ENCODE results near the gene LCN9. TPM values are rescaled to one million over a fixed set of nuclear protein-coding genes. Genes with fewer than 3 reads are reported as not detected.
A peak's percentile ranks its signal among the peaks of the same experiment; 100 is the strongest.

Gene LCN9, protein sequence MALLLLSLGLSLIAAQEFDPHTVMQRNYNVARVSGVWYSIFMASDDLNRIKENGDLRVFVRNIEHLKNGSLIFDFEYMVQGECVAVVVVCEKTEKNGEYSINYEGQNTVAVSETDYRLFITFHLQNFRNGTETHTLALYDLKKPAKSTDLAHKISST
- 0.52 and 0.72 TPM in 2 replicates for total RNA-seq (2021)
- long read RNA-seq, partial matches to known transcripts: 0 of 2 reads
- long read RNA-seq, other reads (novel, unspliced or antisense): 2 of 2 reads

DNA sequence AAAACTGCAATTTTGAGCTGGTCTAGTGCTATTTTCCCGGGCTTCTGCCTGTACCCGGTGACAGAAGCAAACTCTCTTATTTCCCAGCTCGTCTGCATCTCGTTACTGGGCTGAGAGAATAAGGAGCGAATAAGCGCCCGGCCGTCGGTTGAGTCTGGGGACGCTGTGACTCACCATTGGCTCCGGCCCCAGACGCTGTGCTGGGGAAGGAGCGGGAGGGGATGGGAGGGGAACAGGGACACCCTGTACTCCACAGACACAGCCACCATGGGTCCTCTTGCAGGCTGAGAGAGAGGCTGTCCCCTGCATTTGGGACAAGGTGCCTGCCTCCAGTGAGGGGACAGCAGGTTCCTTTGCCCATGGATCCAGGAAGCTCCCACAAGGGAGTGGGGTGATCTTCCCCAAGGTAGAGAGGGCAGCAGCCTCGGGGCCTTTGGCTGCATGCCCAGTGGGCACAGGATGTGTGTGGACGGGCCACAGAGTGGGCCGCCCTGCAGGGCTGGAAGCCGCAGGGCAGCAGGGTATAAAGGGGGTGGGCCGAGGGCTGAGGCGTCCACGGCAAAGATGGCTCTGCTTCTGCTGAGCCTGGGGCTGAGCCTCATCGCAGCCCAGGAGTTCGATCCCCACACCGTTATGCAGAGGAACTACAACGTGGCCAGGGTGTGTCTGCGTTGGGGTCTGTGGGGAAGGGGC, at the start of gene LCN9:
TSS of gene LCN9 (plus strand) at position 552 of the 693 bp plus-strand sequence. CDS start at position 565, 13 bp downstream.
- Histone ChIP-seq H4K20me1 (ENCODE audit: control insufficient read depth, insufficient read depth, insufficient read length) (peaks cover 2% of the 10 kb centered on the region), H3K4me2 (ENCODE audit: insufficient read depth, insufficient read length, low read length) (no peak within 1 kb of the TSS), H3K4ac (ENCODE audit: low read depth, low read length) (no peak within 1 kb of the TSS), H2BK15ac (ENCODE audit: low read depth, low read length) (no peak within 1 kb of the TSS), H3K14ac (ENCODE audit: insufficient read depth, low read length) (no peak within 1 kb of the TSS; the same call in 1 of the 2 replicates), H2BK120ac (ENCODE audit: low read depth, low read length, poor library complexity, severe bottlenecking) (no peak within 1 kb of the TSS), H3K79me1 (ENCODE audit: insufficient read depth, low read depth, low read length, poor library complexity, severe bottlenecking) (no peaks in the 10 kb centered on the region), H3K9ac (ENCODE audit: extremely low read depth, insufficient read length, low read length) (no peak within 1 kb of the TSS), H3K23ac (ENCODE audit: insufficient read length, low read depth, low read length) (no peak within 1 kb of the TSS), H3K18ac (ENCODE audit: insufficient read length, low read depth, low read length) (no peak within 1 kb of the TSS), H2AFZ (ENCODE audit: low read length) (no peak within 1 kb of the TSS), H3K27me3 (ENCODE audit: insufficient read depth, low read length) (no peaks in the 10 kb centered on the region), H3K4me1 (ENCODE audit: insufficient read depth, low read length) (no peaks in the 10 kb centered on the region), H3K23me2 (ENCODE audit: insufficient read length, low read depth, low read length, poor library complexity, severe bottlenecking) (no peaks in the 10 kb centered on the region), H2BK5ac (ENCODE audit: insufficient read length, low read length) (no peak within 1 kb of the TSS), H3K27ac (ENCODE audit: insufficient read length, low read depth, low read length) (no peak within 1 kb of the TSS), H4K91ac (ENCODE audit: insufficient read length, low read depth, low read length) (no peak within 1 kb of the TSS), H2AK5ac (ENCODE audit: insufficient read length, low read length) (no peak within 1 kb of the TSS), H3T11ph (ENCODE audit: low read length) (no peak within 1 kb of the TSS), H2BK20ac (ENCODE audit: low read depth, low read length, poor library complexity, severe bottlenecking) (no peak within 1 kb of the TSS), H4K5ac (ENCODE audit: insufficient read length, low read depth, low read length) (no peak within 1 kb of the TSS), H3K56ac (ENCODE audit: insufficient read length, low read depth, low read length) (no peak within 1 kb of the TSS), H2BK12ac (ENCODE audit: insufficient read length, low read depth, low read length) (no peak within 1 kb of the TSS), H4K8ac (replicated peaks; ENCODE audit: insufficient read length, low read depth, low read length) (no peak within 1 kb of the TSS), H3K9me3 (ENCODE audit: control insufficient read depth, low read depth, low read length) (peaks cover 4% of the 10 kb centered on the region), H3K79me2 (ENCODE audit: insufficient read depth, low read length) (no peaks in the 10 kb centered on the region)
- Mint-ChIP-seq H3K9me3 (peaks cover 2 to 3% of the 10 kb centered on the region in 2 experiments; a peak in 2 of 5 replicates), H3K36me3 (ENCODE audit: insufficient read depth in 1 of 3, low read depth in 3 of 3) (peaks cover 2 to 23% (median 4%) of the 10 kb centered on the region in 3 experiments; a peak in 6 of 7 replicates), H3K27ac (peak within 1 kb of the TSS in 1 of 3 experiments; percentile 74; a peak in 2 of 7 replicates), H3K4me1 (peaks cover 9 to 14% of the 10 kb centered on the region in 2 experiments), H3K4me3 (no peak within 1 kb of the TSS), H3K27me3 (ENCODE audit: low read depth) (no peaks in the 10 kb centered on the region; the same call in none of the 2 replicates)
- TF ChIP-seq, protein P1, sequence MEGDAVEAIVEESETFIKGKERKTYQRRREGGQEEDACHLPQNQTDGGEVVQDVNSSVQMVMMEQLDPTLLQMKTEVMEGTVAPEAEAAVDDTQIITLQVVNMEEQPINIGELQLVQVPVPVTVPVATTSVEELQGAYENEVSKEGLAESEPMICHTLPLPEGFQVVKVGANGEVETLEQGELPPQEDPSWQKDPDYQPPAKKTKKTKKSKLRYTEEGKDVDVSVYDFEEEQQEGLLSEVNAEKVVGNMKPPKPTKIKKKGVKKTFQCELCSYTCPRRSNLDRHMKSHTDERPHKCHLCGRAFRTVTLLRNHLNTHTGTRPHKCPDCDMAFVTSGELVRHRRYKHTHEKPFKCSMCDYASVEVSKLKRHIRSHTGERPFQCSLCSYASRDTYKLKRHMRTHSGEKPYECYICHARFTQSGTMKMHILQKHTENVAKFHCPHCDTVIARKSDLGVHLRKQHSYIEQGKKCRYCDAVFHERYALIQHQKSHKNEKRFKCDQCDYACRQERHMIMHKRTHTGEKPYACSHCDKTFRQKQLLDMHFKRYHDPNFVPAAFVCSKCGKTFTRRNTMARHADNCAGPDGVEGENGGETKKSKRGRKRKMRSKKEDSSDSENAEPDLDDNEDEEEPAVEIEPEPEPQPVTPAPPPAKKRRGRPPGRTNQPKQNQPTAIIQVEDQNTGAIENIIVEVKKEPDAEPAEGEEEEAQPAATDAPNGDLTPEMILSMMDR (conservative IDR thresholded peaks at IDR 0.05): no peak
- peak; percentile 24 for DNase-seq
- WGBS (ENCODE audit: extremely low coverage, insufficient read length, low lambda C conversion rate): no CpG with 5 or more reads among the region's 25 CpGs
